ENCODE results near the gene PLRG1. TPM values are rescaled to one million over a fixed set of nuclear protein-coding genes. Genes with fewer than 3 reads are reported as not detected.
"Not testable (repeated sequence)": the region's sequence is repeated elsewhere in the genome, so short reads cannot be mapped to it uniquely, and the experiment has no call there.

PLRG1 gene
- polyA plus RNA-seq (ENCODE audit: insufficient read length in 10 of 10) = 10 to 100 TPM; 50.0 to 69.9 (median 61.8) TPM
- long read RNA-seq, donor 1, transcript PLRG1-202 (15 exons, 3,351 nt) = major isoform, 9 of 19 reads
- long read RNA-seq, donor 1, partial matches to known transcripts = 8 of 19 reads
- long read RNA-seq, donor 1, other reads (novel, unspliced or antisense) = 0 of 19 reads
- long read RNA-seq, donor 2, transcript PLRG1-202 (15 exons, 3,351 nt) = major isoform, 5 of 8 reads
- long read RNA-seq, donor 2, partial matches to known transcripts = 0 of 8 reads
- long read RNA-seq, donor 2, other reads (novel, unspliced or antisense) = 0 of 8 reads
- long read RNA-seq, donor 3 = 0 reads
- long read RNA-seq, donor 4, transcript PLRG1-202 (15 exons, 3,351 nt) = major isoform, 8 of 16 reads
- long read RNA-seq, donor 4, partial matches to known transcripts = 7 of 16 reads
- long read RNA-seq, donor 4, other reads (novel, unspliced or antisense) = 0 of 16 reads
- long read RNA-seq, donor 5, transcript PLRG1-202 (15 exons, 3,351 nt) = major isoform, 6 of 7 reads
- long read RNA-seq, donor 5, partial matches to known transcripts = 0 of 7 reads
- long read RNA-seq, donor 5, other reads (novel, unspliced or antisense) = 0 of 7 reads
- long read RNA-seq, donor 6, transcript PLRG1-202 (15 exons, 3,351 nt) = major isoform, 5 of 14 reads
- long read RNA-seq, donor 6, partial matches to known transcripts = 8 of 14 reads
- long read RNA-seq, donor 6, other reads (novel, unspliced or antisense) = 0 of 14 reads
- long read RNA-seq, donor 7, transcript PLRG1-202 (15 exons, 3,351 nt) = major isoform, 6 of 6 reads
- long read RNA-seq, donor 7, partial matches to known transcripts = 0 of 6 reads
- long read RNA-seq, donor 7, other reads (novel, unspliced or antisense) = 0 of 6 reads
- long read RNA-seq, donor 8, partial matches to known transcripts = 7 of 14 reads
- long read RNA-seq, donor 8, other reads (novel, unspliced or antisense) = 0 of 14 reads
- long read RNA-seq, donor 9, partial matches to known transcripts = 0 of 2 reads
- long read RNA-seq, donor 9, other reads (novel, unspliced or antisense) = 0 of 2 reads

DNA sequence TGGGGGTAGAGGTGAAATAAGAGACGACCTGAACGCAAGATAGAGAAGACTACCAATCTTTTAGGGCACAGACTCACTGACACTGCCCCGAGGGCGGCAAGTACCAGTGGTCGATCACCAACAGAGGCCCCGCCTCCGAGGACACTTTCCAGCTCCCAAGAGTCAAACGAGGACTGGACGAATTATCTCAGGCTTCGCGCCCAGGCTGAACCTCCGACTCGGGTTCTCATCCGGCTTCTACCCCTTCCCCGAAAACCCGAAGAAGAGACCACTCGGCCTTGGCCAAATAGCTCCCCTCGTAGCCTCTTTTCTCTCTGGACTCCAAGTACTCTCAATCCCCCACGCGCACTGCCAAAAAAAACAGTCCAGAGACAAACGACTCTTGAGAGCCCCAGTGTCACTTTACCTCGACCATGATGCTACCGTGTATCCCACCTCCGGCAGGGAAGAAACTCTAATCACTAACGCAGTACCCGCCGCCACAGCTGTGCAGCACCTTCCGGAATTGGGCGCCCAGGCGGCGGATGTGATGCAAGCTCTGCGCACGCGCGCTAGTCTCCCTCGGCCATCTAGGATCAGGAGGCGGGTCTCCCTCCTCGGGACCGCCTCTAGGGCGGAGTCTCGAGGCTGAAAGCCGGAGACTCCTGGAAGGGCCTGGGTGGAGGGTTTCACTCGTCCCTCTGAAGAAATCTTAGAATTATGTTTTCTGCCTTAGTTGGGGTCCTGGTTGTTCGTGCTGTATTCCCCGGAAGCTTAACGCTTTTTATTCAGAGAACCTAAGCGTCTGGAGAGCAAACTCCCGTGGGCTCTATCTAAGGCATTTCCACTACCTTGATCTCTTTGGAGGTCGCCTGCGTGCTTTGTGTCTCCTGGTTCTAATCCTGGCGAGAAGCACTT lies at the start of gene PLRG1:
TSS of gene PLRG1 (minus strand) at position 507 of the 897 bp plus-strand sequence. CDS start at position 415, 92 bp downstream.
- peak; percentile 96 to 99 (median 99) for DNase-seq

- DNase-seq = no peak
These were observed 47.9 kb upstream of the PLRG1 start for GRCh38 chr4:154597798-154598774.

DNA sequence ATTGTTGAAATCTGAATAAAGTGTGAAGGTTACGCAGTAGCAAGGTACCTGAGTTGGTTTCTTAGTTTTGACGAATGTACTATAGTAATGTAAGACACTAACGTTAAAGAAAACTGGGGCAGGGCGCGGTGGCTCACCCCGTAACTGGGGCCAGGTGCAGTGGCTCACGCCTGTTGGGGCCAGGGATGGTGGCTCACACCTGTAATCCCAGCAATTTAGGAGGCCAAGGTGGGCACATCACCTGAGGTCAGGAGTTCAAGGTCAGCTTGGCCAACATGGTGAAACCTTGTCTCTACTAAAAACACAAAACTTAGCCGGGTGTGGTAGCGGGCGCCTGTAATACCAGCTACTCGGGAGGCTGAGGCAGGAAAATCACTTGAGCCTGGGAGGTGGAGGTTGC lies 47.1 kb upstream of the PLRG1 start:
- not testable (repeated sequence) for DNase-seq

- no peak for DNase-seq
These were observed 45.6 kb upstream of the PLRG1 start for GRCh38 chr4:154595807-154596206.

DNA sequence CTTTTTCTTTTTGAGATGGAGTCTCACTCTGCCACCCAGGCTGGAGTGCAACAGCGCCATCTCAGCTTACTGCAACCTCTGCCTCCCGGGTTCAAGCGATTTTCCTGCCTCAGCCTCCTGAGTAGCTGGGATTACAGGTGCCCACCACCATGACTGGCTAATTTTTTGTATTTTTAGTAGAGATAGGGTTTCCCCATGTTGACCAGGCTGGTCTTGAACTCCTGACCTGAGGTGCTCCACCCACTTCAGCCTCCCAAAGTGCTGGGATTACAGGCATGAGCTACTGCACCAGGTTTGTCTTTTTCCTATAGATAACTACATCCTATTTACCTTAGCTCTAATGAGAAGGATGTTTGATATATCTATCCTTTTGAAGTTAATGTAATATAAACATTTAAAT lies 44.1 kb upstream of the PLRG1 start:
- not testable (repeated sequence) for DNase-seq

GRCh38 chr4:154593868-154594267 lies 43.7 kb upstream of the PLRG1 start:
- no peak for DNase-seq

- no peak for DNase-seq
These were observed 41.7 kb upstream of the PLRG1 start for GRCh38 chr4:154591890-154592289.

DNA sequence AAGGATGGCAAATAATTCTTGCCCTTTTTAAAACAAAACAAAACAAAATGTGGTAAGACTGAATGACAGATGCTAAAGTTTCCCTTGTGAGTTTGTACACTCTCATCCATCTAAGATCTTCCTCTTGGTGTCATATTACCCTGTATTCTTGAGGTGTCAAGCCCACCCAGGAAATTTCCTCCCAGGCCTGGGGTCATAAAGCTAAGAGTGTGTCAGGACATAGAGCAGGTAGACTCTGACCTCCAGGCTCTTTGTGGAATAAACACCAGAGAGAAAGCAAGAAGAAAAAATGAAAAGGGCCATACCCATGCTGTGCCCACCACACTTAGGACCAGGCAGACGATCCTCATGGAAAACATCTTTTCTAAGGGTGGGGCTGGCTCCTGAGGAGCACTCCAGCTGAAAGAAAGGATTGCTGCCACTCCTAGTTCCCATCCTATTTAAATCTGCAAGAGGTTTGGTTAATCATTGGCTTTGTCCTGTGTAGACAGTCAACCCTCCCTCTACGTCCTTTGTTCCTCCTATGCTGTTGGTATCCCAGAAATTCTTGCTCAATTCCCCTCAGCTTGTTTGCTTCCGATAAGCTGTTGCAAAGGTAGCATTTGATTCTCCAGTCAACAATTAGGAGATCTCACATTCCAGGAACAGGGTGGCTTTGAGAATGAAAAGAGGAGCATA lies 40.3 kb upstream of the PLRG1 start, which contains the start of gene FGA:
TSS of gene FGA (minus strand) at position 414 of the 678 bp plus-strand sequence. CDS start at position 359, 55 bp downstream.
- no peak for DNase-seq

GRCh38 chr4:154589296-154590197 lies 39.3 kb upstream of the PLRG1 start:
- no peak for DNase-seq

GRCh38 chr4:154588198-154588597 lies 38.0 kb upstream of the PLRG1 start:
- DNase-seq = no peak

DNA sequence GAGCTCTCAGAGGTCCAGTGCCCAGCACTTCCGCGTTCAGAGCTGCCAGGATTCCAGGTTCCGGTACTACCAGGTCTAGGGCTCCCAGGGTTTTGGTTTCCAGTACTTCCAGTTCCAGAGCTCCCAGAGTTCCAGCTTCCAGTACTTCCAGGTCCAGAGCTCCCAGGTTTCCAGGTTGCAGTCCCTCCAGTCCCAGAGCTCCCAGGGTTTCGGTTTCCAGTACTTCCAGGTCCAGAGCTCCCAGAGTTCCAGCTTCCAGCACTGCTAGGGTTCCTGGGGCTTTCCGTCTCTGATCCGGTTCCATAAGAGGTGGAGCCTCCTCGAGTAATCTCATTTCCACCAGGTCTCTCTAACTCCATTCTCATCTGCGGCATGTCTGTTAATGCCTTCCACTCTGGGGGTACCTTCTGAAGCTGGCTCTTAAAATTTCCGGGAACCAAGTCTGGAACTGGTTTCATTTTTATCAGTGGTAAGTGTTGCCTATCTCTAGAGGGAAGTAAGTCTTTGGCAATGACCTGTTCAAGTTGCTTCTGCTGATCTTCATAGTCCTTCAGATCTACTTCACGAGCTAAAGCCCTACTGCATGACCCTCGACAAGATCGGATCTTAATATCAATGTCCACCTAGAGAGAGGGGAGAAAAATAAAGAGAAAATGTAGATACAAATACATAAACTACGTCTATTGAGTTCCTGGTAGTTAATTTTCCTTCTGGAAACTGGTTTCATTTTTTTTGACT lies 36.3 kb upstream of the PLRG1 start:
- DNase-seq = no peak

GRCh38 chr4:154585369-154586018 lies 35.3 kb upstream of the PLRG1 start:
- DNase-seq = no peak

GRCh38 chr4:154584259-154584658 lies 34.1 kb upstream of the PLRG1 start:
- DNase-seq = no peak

DNA sequence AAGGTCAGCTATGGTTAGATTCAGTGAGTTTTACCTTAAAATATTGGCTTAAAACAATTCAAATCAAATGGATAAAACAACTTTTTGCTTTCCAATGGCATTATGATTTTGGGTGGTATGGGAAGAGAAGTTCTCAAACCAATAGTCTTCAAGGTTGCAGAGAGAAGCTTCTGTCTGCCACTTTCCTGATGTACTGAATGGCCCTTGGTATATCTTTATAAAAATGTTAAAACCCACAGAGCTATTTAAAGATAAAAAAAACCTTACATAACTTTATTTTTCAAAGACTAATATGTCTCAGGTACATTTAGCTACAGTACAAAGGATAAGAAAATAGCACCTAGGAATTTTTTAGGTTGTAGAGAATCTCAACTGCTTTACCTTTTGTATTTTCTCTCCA lies 33.5 kb upstream of the PLRG1 start:
- DNase-seq = no peak

DNA sequence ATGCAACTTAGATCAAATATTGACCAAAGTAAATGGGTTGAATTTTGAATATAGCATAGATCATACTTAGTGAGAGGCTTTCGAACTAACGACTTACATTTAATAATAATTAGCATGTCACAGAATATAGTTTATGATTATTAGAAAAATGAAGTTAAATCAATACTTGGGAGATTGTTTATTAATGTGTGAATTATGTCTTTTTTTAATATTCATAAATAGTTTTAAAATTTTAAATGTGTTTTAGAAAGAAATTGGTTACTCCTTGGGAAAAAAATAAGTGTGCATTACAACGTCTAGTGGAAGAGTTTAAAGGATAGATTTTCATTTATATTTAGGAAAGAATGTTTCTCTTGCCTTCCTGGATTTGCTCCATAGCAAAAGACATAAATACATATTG lies 33.0 kb upstream of the PLRG1 start:
- no peak for DNase-seq

DNA sequence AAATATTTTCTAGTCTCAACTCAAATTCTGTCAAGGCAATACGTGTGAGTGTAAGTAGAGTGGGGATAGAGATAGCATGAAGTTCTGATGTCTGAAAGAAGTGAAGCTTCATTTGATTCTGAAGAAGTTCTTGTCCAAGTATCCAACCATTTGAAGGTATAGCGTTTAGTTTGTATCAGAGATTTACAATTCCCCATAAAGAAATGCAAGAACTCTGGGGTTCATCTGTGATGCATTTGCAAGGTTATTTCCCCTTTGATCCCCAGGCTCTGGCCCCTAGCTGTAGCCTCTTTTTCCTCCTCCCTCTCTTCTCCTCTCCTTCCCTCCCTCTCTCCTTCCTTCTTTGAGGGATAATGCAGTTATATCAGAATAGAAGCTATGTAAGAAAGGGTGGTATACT lies 32.5 kb upstream of the PLRG1 start:
- DNase-seq = no peak

DNA sequence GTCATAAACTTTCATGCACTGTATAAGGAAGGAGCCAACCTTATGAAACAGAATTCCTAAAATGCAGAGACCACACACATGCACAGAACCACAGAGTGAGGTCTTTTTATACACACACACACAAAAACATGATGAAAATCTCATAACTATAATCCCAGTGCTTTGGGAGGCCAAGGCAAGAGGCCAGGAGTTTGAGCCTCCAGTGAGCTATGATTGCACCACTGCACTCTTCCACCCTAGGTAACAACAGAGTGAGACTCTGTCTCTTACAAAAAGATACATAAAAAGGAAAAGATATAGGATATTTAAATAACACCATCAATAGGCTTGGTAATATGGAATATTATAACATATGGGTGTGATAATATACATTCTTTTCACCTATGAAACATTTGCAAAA lies 29.7 kb upstream of the PLRG1 start:
- no peak for DNase-seq
